ENCODE measurements around the gene COLEC11.

- TF ChIP-seq RAD21 (conservative IDR thresholded peaks at IDR 0.05 in 1 of 2, IDR thresholded peaks at IDR 0.05 in 1 of 2): no peak
- no peak for TF ChIP-seq POLR2A (IDR thresholded peaks at IDR 0.05; ENCODE audit: low read length)
- no peak for TF ChIP-seq CTCF (IDR thresholded peaks at IDR 0.05)
- no peak for TF ChIP-seq CHD2 (IDR thresholded peaks at IDR 0.05; ENCODE audit: low read length, partially characterized antibody)
Observed at GRCh38 chr2:3641181-3641580, 46.3 kb downstream of the COLEC11 start.
